ENCODE data around the gene NREP. TPM values are rescaled to one million over a fixed set of nuclear protein-coding genes. Genes with fewer than 3 reads are reported as not detected.

NREP gene
- total and polyA plus RNA-seq, 10 of the 15 experiments (the other 5 are each of a cell fraction or from before 2014, with no cell fraction given): 20.6 to 117 (median 32.2) TPM

DNA sequence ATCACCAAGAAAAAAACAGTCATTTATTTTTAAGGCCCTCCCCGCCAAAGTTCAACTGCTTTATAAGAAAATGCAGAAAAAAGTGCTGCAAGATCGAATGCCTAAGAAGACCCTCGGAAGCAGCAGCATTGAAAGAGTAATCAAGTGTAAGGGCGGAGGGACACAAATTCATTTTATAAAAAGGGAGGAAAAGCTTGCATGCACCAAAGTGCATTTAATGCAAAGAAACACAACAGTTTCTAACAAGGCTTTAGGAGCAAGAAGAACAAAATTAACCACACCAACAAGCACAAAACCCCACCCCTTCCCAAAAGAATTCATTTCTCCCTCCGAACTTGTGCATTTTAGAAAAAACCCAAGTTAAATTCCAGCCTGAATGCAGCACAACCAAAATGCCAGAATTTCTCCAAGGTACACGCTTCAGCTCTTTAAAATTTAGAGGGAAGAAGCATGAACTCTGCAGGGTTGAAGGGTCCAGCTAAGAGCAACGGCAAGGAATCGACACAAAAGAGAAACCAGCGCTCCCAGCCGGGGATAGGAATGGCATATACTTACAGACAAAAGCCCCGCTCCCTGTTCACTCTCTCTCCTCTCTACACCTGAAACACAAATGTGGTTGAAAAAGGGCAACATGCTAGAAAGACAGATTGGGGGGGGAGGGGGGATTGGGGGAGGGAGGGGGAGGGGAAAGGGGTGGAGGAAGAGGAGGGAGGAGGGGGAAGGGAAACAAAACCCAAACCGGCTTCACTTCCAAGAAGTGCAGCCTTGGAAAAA is at the start of gene NREP (continued):
- TF ChIP-seq, protein P1, sequence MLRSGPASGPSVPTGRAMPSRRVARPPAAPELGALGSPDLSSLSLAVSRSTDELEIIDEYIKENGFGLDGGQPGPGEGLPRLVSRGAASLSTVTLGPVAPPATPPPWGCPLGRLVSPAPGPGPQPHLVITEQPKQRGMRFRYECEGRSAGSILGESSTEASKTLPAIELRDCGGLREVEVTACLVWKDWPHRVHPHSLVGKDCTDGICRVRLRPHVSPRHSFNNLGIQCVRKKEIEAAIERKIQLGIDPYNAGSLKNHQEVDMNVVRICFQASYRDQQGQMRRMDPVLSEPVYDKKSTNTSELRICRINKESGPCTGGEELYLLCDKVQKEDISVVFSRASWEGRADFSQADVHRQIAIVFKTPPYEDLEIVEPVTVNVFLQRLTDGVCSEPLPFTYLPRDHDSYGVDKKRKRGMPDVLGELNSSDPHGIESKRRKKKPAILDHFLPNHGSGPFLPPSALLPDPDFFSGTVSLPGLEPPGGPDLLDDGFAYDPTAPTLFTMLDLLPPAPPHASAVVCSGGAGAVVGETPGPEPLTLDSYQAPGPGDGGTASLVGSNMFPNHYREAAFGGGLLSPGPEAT (IDR thresholded peaks at IDR 0.05; ENCODE audit: low read depth): 0 out of 2 replicates have a peak, but pooled peaks have one; percentile 35
- TF ChIP-seq BCL3 (IDR thresholded peaks at IDR 0.05; ENCODE audit: borderline replicate concordance, insufficient read depth, low read depth, low read length, poor library complexity, severe bottlenecking): no peak
- TF ChIP-seq ATF3 (IDR thresholded peaks at IDR 0.05; ENCODE audit: borderline replicate concordance, extremely low read depth, low read depth, low read length): no peak
- TF ChIP-seq GATAD2B (conservative IDR thresholded peaks at IDR 0.05; ENCODE audit: low read depth): no peak
- TF ChIP-seq MTA3 (IDR thresholded peaks at IDR 0.05; ENCODE audit: borderline replicate concordance, low read length): 0 out of 2 replicates have a peak, but pooled peaks have one; percentile 13
- no peak for TF ChIP-seq POU2F2 (IDR thresholded peaks at IDR 0.05; ENCODE audit: borderline replicate concordance, low read depth, low read length)
- no peak for TF ChIP-seq NRF1 (conservative IDR thresholded peaks at IDR 0.05; ENCODE audit: low read depth, low read length)
- TF ChIP-seq USF2 (IDR thresholded peaks at IDR 0.05; ENCODE audit: borderline replicate concordance, low read depth, low read length): no peak
- TF ChIP-seq ZBTB40 (IDR thresholded peaks at IDR 0.05; ENCODE audit: borderline replicate concordance): peak; percentile 21; the same call in 1 of the 2 replicates
- TF ChIP-seq CHD2 (IDR thresholded peaks at IDR 0.05; ENCODE audit: borderline replicate concordance, low read depth, low read length): no peak
- TF ChIP-seq SMAD5 (IDR thresholded peaks at IDR 0.05; ENCODE audit: low read depth): 0 out of 2 replicates have a peak, but pooled peaks have one; percentile 43
- TF ChIP-seq STAT3 (IDR thresholded peaks at IDR 0.05; ENCODE audit: low read depth, low read length): no peak
- TF ChIP-seq, protein P2, sequence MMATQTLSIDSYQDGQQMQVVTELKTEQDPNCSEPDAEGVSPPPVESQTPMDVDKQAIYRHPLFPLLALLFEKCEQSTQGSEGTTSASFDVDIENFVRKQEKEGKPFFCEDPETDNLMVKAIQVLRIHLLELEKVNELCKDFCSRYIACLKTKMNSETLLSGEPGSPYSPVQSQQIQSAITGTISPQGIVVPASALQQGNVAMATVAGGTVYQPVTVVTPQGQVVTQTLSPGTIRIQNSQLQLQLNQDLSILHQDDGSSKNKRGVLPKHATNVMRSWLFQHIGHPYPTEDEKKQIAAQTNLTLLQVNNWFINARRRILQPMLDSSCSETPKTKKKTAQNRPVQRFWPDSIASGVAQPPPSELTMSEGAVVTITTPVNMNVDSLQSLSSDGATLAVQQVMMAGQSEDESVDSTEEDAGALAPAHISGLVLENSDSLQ (IDR thresholded peaks at IDR 0.05): no peak
- TF ChIP-seq ZNF384 (IDR thresholded peaks at IDR 0.05; ENCODE audit: borderline replicate concordance, low read depth, low read length): no peak
- no peak for TF ChIP-seq HCFC1 (IDR thresholded peaks at IDR 0.05; ENCODE audit: low read length)
- no peak for TF ChIP-seq MEF2A (IDR thresholded peaks at IDR 0.05; ENCODE audit: insufficient read depth, low read depth, low read length)
- TF ChIP-seq TCF3 (IDR thresholded peaks at IDR 0.05; ENCODE audit: borderline replicate concordance, insufficient read depth, low read depth, low read length): no peak
- TF ChIP-seq POLR2AphosphoS5 (IDR thresholded peaks at IDR 0.05; ENCODE audit: low read length): no peak; the same call in 1 of the 2 replicates
- TF ChIP-seq HDAC6 (IDR thresholded peaks at IDR 0.05; ENCODE audit: unreplicated experiment): no peak

Measured in GM12878 (cell line).